HG03097 (cell line): ENCODE data around the gene ONECUT3.

Experiments
- ATAC-seq: cut with Tn5 transposase; IDR thresholded peaks from one replicate; pipeline ENCODE4 v1.9.1; 2021; ENCODE audit not compliant: unreplicated experiment, low FRiP score

ONECUT3 gene

GRCh38 chr19:1739960-1740629, 13.2 kb upstream of the ONECUT3 start:
- no peak for ATAC-seq

- ATAC-seq, result no peak
Measured at GRCh38 chr19:1742989-1743696, 10.2 kb upstream of the ONECUT3 start.

- no peak for ATAC-seq
Measured at GRCh38 chr19:1744133-1744665, 9.1 kb upstream of the ONECUT3 start.

GRCh38 chr19:1744822-1745563, 8.3 kb upstream of the ONECUT3 start:
- no peak for ATAC-seq

GRCh38 chr19:1745589-1746031, 7.7 kb upstream of the ONECUT3 start:
- no peak for ATAC-seq

- ATAC-seq, result no peak
Measured at GRCh38 chr19:1746401-1747284, 6.7 kb upstream of the ONECUT3 start.

- ATAC-seq, result no peak
Measured at GRCh38 chr19:1747285-1748114, 5.8 kb upstream of the ONECUT3 start.

GRCh38 chr19:1748115-1748872, 5.0 kb upstream of the ONECUT3 start:
- no peak for ATAC-seq

- ATAC-seq, result no peak
Measured at GRCh38 chr19:1748873-1749341, 4.4 kb upstream of the ONECUT3 start.

- ATAC-seq, result no peak
Measured at GRCh38 chr19:1749373-1750342, 3.6 kb upstream of the ONECUT3 start.

- ATAC-seq, result no peak
Measured at GRCh38 chr19:1750343-1751021, 2.8 kb upstream of the ONECUT3 start.

GRCh38 chr19:1751367-1752008, 1.8 kb upstream of the ONECUT3 start:
- no peak for ATAC-seq

GRCh38 chr19:1752009-1752756, 1.1 kb upstream of the ONECUT3 start:
- no peak for ATAC-seq

- ATAC-seq, result no peak
Measured at GRCh38 chr19:1754018-1754635, 821 bp downstream of the ONECUT3 start.
